HepG2 (cell line): Measurements from ENCODE around the gene PRR22. TPM values are rescaled to one million over a fixed set of nuclear protein-coding genes. Genes with fewer than 3 reads are reported as not detected.
A peak's percentile ranks its signal among the peaks of the same experiment; 100 is the strongest.

ENCODE experiments used
- ATAC-seq: fragments of 200-7000 bp; cut with Tn5 transposase; 3 replicates; pipeline ENCODE4 v1.9.1; 2020; ENCODE audit warnings: mild to moderate bottlenecking, moderate library complexity
- BruUV-seq: library from RNA; stranded (reverse); fragments of 400-500 nt; replicated peaks from 2 replicates; lab custom pipeline; 2021; lab: Mats Ljungman, UMichigan
- CTCF ChIA-PET: fragments of 300-600 bp; formaldehyde crosslinking; extraction: SDS; loops from one replicate; lab custom pipeline; 2021; ENCODE audit warnings: low total read pairs, inconsistent platforms, low intra/inter-chr PET ratio; lab: Yijun Ruan, JAX
- POLR2A ChIA-PET: fragments of 350-600 bp; sonication (Branson Sonifier 250); formaldehyde crosslinking; loops from one replicate; lab custom pipeline; 2020; ENCODE audit warnings: antibody characterized with exemption, inconsistent platforms; lab: Yijun Ruan, JAX
- DNase-seq: peaks from one replicate; pipeline ENCODE4 v3.0.0-alpha.2; 2015; ENCODE audit warnings: low spot score
- FAIRE-seq: peaks from 3 replicates; lab custom pipeline; 2011; peaks lifted over from hg19 to GRCh38; lab: Jason Lieb, UNC
- H2AFZ ChIP-seq: one replicate; pipeline ENCODE4 v1.6.1; 2011; ENCODE audit warnings: low read length, inconsistent platforms
- H3K27ac ChIP-seq: fragments of 300-600 bp; 3 replicates; pipeline ENCODE4 v1.8.0; 2011; ENCODE audit warnings: mixed run types, mild to moderate bottlenecking, mixed read lengths, low read length, inconsistent platforms; ENCODE audit not compliant: insufficient read depth; ENCODE audit errors: extremely low read length
- H3K27me3 ChIP-seq, 2 experiments: fragments of 200-600 bp in 1 of 2; 2 replicates in 1 of 2; 3 replicates in 1 of 2; pipeline versions ENCODE4 v1.6.0 to v1.8.0; 2011; ENCODE audit warnings: low read length in 2 of 2, mild to moderate bottlenecking in 2 of 2, moderate library complexity in 2 of 2, inconsistent platforms in 1 of 2; ENCODE audit not compliant: insufficient read depth in 2 of 2, control insufficient read depth in 1 of 2
- H3K36me3 ChIP-seq, 2 experiments: fragments of 200-600 bp in 1 of 2; replicated peaks in 1 of 2; 2 replicates in 1 of 2; 3 replicates in 1 of 2; pipeline versions ENCODE4 v1.5.1 to v1.8.0; 2011; ENCODE audit warnings: low read length in 2 of 2, inconsistent platforms in 1 of 2; ENCODE audit not compliant: insufficient read depth in 2 of 2, control insufficient read depth in 1 of 2
- H3K4me1 ChIP-seq: 2 replicates; pipeline ENCODE4 v1.5.1; 2012; ENCODE audit warnings: low read length, inconsistent platforms; ENCODE audit not compliant: insufficient read depth
- H3K4me2 ChIP-seq: 2 replicates; pipeline ENCODE4 v1.6.0; 2011; ENCODE audit warnings: low read depth, low read length, inconsistent platforms
- H3K4me3 ChIP-seq, 3 experiments: fragments of 200-600 bp in 1 of 3; sonication (generic), shearing (Covaris generic) in 1 of 3; replicated peaks in 1 of 3; 2 replicates each; pipeline ENCODE4 v1.5.1; 2011 to 2016; ENCODE audit warnings: low read length in 3 of 3, inconsistent platforms in 2 of 3, low read depth in 2 of 3, mild to moderate bottlenecking in 2 of 3, control low read depth in 1 of 3, mixed read lengths in 1 of 3; ENCODE audit not compliant: insufficient read depth in 1 of 3
- H3K79me2 ChIP-seq: one replicate; pipeline ENCODE4 v1.6.1; 2011; ENCODE audit warnings: low read length, inconsistent platforms; ENCODE audit not compliant: insufficient read depth
- H3K9ac ChIP-seq: 2 replicates; pipeline ENCODE4 v1.6.0; 2011; ENCODE audit warnings: mild to moderate bottlenecking, low read depth, low read length, inconsistent platforms; ENCODE audit not compliant: insufficient read depth
- H3K9me3 ChIP-seq: 2 replicates; pipeline ENCODE4 v1.5.1; 2012; ENCODE audit warnings: mild to moderate bottlenecking, low read length
- H4K20me1 ChIP-seq: 2 replicates; pipeline ENCODE4 v1.6.0; 2011; ENCODE audit warnings: inconsistent platforms, mild to moderate bottlenecking, low read length, moderate library complexity; ENCODE audit not compliant: insufficient read depth
- HNRNPLL ChIP-seq: fragments of 200-400 bp; formaldehyde crosslinking; IDR thresholded peaks from 2 replicates; pipeline ENCODE4 v1.6.1; 2017; ENCODE audit warnings: mild to moderate bottlenecking, low read depth, low read length; ENCODE audit not compliant: poor library complexity, severe bottlenecking
- MTA3 ChIP-seq: sonication (generic); formaldehyde crosslinking; IDR thresholded peaks from 2 replicates; pipeline ENCODE4 v1.4.0; 2020; ENCODE audit warnings: missing genetic modification reagents
- POLR2A ChIP-seq, 2 experiments: IDR thresholded peaks; 2 replicates each; pipeline ENCODE4 v1.6.1; 2011; ENCODE audit warnings: low read depth in 2 of 2, low read length in 2 of 2, mild to moderate bottlenecking in 1 of 2, moderate library complexity in 1 of 2; ENCODE audit not compliant: insufficient read depth in 1 of 2
- ZMYM2 ChIP-seq: sonication (generic); formaldehyde crosslinking; IDR thresholded peaks from 2 replicates; pipeline ENCODE4 v1.8.0; 2022; ENCODE audit warnings: mild to moderate bottlenecking, missing genetic modification reagents
- ZNF639 ChIP-seq: conservative IDR thresholded peaks from 2 replicates; pipeline ENCODE4 v1.6.1; 2018; ENCODE audit warnings: missing genetic modification reagents
- WGBS: methylation state at CpG from one replicate; pipeline ENCODE4 v1.1.6; 2017; ENCODE audit warnings: low lambda C conversion rate; 5-methylcytosine and 5-hydroxymethylcytosine counted together
- in situ Hi-C: cut with HindIII; loops from 2 replicates; pipeline ENCODE4 v1.10.0; 2017; ENCODE audit warnings: low pct_unique_long_range_greater_than_20kb; ENCODE audit not compliant: extremely low pct_ligation_motif_present
- intact Hi-C: fragments of 100-400 bp; cut with micrococcal nuclease; formaldehyde crosslinking; loops from one replicate; pipeline ENCODE4 v1.10.0; 2022; ENCODE audit not compliant: unreplicated experiment
- polyA plus RNA-seq, 8 experiments: library from polyadenylated mRNA; depleted of rRNA in 3 of 8; stranded (reverse) in 7 of 8; unstranded in 1 of 8; fragments of >200 nt; fragmentation: Illumina TruSeq in 4 of 8; extraction: Trizol in 4 of 8; gene quantifications; 2 replicates each; pipeline versions ENCODE4 v1.2.1 to v1.2.3, GENCODE V29; 2011 to 2016; ENCODE audit warnings: low read depth in 4 of 8, missing spikeins in 1 of 8, mixed read lengths in 1 of 8; ENCODE audit not compliant: insufficient read depth in 1 of 8
- total RNA-seq, 5 experiments: library from RNA; depleted of rRNA; stranded (reverse); fragments of >200 nt; fragmentation: Illumina TruSeq; extraction: Trizol; gene quantifications; 2 replicates each; pipeline ENCODE4 v1.2.3, GENCODE V29; 2016; ENCODE audit warnings: low read depth in 1 of 5

The PRR22 gene
- total and polyA plus RNA-seq, 2 of the 13 experiments (the other 11 are each of a cell fraction or from before 2014, with no cell fraction given), result 0.84 to 2.3 TPM

GRCh38 chr19:5814852-5815246, 30.3 kb upstream of the PRR22 start:
- FAIRE-seq, result no peak

GRCh38 chr19:5814123-5814851, 29.7 kb upstream of the PRR22 start:
- intact Hi-C loops, result no loop called here

More at GRCh38 chr19:5814852-5815246, 30.3 kb upstream of the PRR22 start:
- no TSS peak for BruUV-seq
- no peaks in the 10 kb centered on the region for H3K79me2 ChIP-seq
- no peak for DNase-seq
- no peak overlapping the region for H3K27ac ChIP-seq
- no peaks in the 10 kb centered on the region for H3K36me3 ChIP-seq
- H3K27me3 ChIP-seq, result no peaks in the 10 kb centered on the region
- H3K4me2 ChIP-seq, result no peak overlapping the region
- ChIA-PET POLR2A (no interaction called here), CTCF (no interaction called here)
- 81% methylated on average over 10 of the region's 11 CpGs for WGBS
- ATAC-seq, result no peak
- in situ Hi-C loops (no loop called here), intact Hi-C loops (no loop called here)
- no peaks in the 10 kb centered on the region for H3K9me3 ChIP-seq
- no peak overlapping the region for H3K4me3 ChIP-seq
- no peaks in the 10 kb centered on the region; the same call in 1 of the 2 replicates for H3K4me1 ChIP-seq
- no peak overlapping the region for H2AFZ ChIP-seq
- H3K9ac ChIP-seq, result no peak overlapping the region
- H4K20me1 ChIP-seq, result no peaks in the 10 kb centered on the region
- TF ChIP-seq HNRNPLL, result peak; percentile 26
- peak in 1 of 2 experiments; percentile 27; a peak in 1 of 4 replicates for TF ChIP-seq POLR2A (IDR thresholded peaks at IDR 0.05; ENCODE audit: insufficient read depth in 1 of 2, low read depth in 2 of 2, low read length in 2 of 2)
- TF ChIP-seq MTA3 (CRISPR knock-in tag), result no peak

More at GRCh38 chr19:5814123-5814851, 29.7 kb upstream of the PRR22 start:
- Histone ChIP-seq H4K20me1 (no peaks in the 10 kb centered on the region), H2AFZ (no peak overlapping the region), H3K27ac (no peak overlapping the region), H3K27me3 (no peaks in the 10 kb centered on the region), H3K9me3 (no peaks in the 10 kb centered on the region), H3K4me3 (no peak overlapping the region), H3K36me3 (no peaks in the 10 kb centered on the region), H3K79me2 (no peaks in the 10 kb centered on the region), H3K4me2 (no peak overlapping the region), H3K4me1 (peaks cover 1% of the 10 kb centered on the region), H3K9ac (no peak overlapping the region)
- no peak for ATAC-seq
- no TSS peak for BruUV-seq
- DNase-seq, result no peak
- in situ Hi-C loops, result no loop called here
- CTCF ChIA-PET, result no interaction called here
- FAIRE-seq, result no peak
- TF ChIP-seq ZNF639 (CRISPR knock-in tag), result no peak
- no peak for TF ChIP-seq ZMYM2 (CRISPR knock-in tag)
- POLR2A ChIA-PET, result no interaction called here
- WGBS, result 82% methylated on average over 9 of the region's 9 CpGs
